Measurements from ENCODE around the gene GPX2.

GPX2 gene

GRCh38 chr14:64932231-64932630, 10.3 kb downstream of the GPX2 start (continued):
- TF ChIP-seq ZNF518A (tag by site-specific recombination; conservative IDR thresholded peaks at IDR 0.05; ENCODE audit: low read depth) (no peak), ZNF324 (tag by site-specific recombination; IDR thresholded peaks at IDR 0.05) (no peak), ZNF645 (tag by site-specific recombination; IDR thresholded peaks at IDR 0.05) (no peak), ZNF148 (tag by site-specific recombination; IDR thresholded peaks at IDR 0.05; ENCODE audit: borderline replicate concordance) (no peak), GLIS1 (tag by site-specific recombination; IDR thresholded peaks at IDR 0.05) (no peak), ZXDB (tag by site-specific recombination; IDR thresholded peaks at IDR 0.05) (no peak), ZNF175 (tag by site-specific recombination; IDR thresholded peaks at IDR 0.05) (no peak), ZNF704 (tag by site-specific recombination; IDR thresholded peaks at IDR 0.05) (no peak), ZNF404 (tag by site-specific recombination; IDR thresholded peaks at IDR 0.05) (no peak), ZNF114 (tag by site-specific recombination; IDR thresholded peaks at IDR 0.05) (no peak), ZNF132 (tag by site-specific recombination; IDR thresholded peaks at IDR 0.05; ENCODE audit: borderline replicate concordance) (no peak), REPIN1 (tag by site-specific recombination; IDR thresholded peaks at IDR 0.05; ENCODE audit: low read depth) (no peak), TSHZ1 (tag by site-specific recombination; IDR thresholded peaks at IDR 0.05; ENCODE audit: borderline replicate concordance) (no peak)

GRCh38 chr14:64931123-64931522, 11.4 kb downstream of the GPX2 start:
- H3K9me3 ChIP-seq (ENCODE audit: control insufficient read depth, insufficient read depth, low read depth, low read length) = no peaks in the 10 kb centered on the region
- no peaks in the 10 kb centered on the region for H3K4me1 ChIP-seq (ENCODE audit: control insufficient read depth, insufficient read depth, low read length)
- CTCF ChIA-PET = no interaction called here
- POLR2A ChIA-PET = interaction anchor here (1.4 kb wide), 1 partner anchor 17 kb away, joined by 3 read pairs; the partner anchor contains the start of gene CHURC1
- no peak overlapping the region for H3K4me3 ChIP-seq (ENCODE audit: low read depth, low read length)
- H3K36me3 ChIP-seq (ENCODE audit: control insufficient read depth in 2 of 2, insufficient read depth in 1 of 2, low read length in 2 of 2) = peaks cover 52 to 70% of the 10 kb centered on the region in 2 experiments
- no peak overlapping the region for H3K27ac ChIP-seq (ENCODE audit: extremely low read depth, low read depth, low read length)
- TF ChIP-seq ZNF692 (tag by site-specific recombination; IDR thresholded peaks at IDR 0.05) = no peak
- no peak for TF ChIP-seq ZNF558 (tag by site-specific recombination; IDR thresholded peaks at IDR 0.05)
- TF ChIP-seq ZBTB48 (tag by site-specific recombination; IDR thresholded peaks at IDR 0.05) = no peak
- no peak for TF ChIP-seq ZNF112 (tag by site-specific recombination; IDR thresholded peaks at IDR 0.05)
- no peak for TF ChIP-seq YY1 (tag by site-specific recombination; IDR thresholded peaks at IDR 0.05)
- TF ChIP-seq AEBP2 (tag by site-specific recombination; IDR thresholded peaks at IDR 0.05; ENCODE audit: borderline replicate concordance) = no peak

Measured in HEK293 (cell line).